GM21423 (cell line): Measurements from ENCODE around the gene ZNF566.

ENCODE experiments used
- ATAC-seq: cut with Tn5 transposase; IDR thresholded peaks from one replicate; pipeline ENCODE4 v1.9.1; 2021; ENCODE audit warnings: mild to moderate bottlenecking, moderate library complexity; ENCODE audit not compliant: unreplicated experiment

Gene ZNF566

DNA sequence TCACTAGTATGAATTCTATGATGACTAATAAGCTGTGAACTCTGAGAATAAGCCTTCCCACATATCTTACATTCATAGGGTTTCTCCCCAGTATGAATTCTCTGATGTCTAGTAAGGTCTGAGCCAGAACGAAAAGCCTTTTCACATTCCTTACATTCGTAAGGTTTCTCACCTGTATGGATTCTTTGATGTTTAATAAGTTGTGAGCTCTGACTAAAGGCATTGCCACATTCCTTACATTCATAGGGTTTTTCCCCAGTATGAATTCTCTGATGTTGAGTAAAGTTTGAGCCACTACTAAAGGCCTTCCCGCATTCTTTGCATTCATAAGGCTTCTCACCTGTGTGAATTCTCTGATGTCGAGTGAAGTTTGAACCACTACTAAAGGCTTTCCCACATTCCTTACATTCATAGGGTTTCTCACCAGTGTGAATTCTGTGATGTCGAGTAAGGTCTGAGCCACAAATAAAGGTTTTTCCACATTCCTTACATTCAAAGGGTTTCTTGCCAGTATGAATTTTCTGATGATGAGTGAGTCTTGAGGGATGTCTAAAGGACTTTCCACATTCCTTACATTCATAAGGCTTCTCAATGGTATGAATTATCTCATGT lies 40.2 kb downstream of the ZNF566 start:
- ATAC-seq: no peak

- ATAC-seq: no peak
Measured at GRCh38 chr19:36441339-36441738, 48.0 kb downstream of the ZNF566 start.

GRCh38 chr19:36436531-36436930 lies 52.8 kb downstream of the ZNF566 start:
- no peak for ATAC-seq

- no peak for ATAC-seq
Measured at GRCh38 chr19:36423925-36424324, 65.4 kb downstream of the ZNF566 start.

DNA sequence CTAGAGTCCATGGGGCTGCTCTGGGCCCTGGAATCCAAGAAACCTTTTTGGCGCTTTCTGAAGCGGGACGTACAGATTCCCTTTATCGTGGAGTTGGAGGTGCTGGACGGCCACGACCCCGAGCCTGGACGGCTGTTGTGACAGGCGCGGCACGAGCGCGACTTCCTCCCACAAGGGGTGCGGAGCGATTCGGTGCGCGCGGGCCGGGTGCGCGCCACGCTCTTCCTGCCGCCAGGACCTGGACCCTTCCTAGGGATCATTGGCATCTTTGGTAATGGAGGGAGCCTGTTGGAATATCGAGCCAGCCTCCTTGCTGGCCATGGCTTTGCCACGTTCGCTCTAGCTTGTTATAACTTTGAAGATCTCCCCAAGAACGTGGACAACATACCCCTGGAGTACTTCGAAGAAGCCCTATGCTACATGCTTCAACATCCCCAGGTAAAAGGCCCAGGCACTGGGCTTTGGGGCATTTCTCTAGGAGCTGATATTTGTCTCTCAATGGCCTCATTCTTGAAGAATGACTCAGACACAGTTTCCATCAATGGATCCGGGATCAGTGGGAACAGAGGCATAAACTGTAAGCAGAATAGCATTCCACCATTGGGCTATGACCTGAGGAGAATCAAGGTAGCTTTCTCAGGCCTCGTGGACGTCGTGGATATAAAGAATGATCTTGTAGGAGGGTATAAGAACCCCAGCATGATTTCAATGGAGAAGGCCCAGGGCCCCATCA lies 67.4 kb downstream of the ZNF566 start:
- ATAC-seq: no peak

GRCh38 chr19:36420961-36421748 lies 68.2 kb downstream of the ZNF566 start:
- no peak for ATAC-seq

DNA sequence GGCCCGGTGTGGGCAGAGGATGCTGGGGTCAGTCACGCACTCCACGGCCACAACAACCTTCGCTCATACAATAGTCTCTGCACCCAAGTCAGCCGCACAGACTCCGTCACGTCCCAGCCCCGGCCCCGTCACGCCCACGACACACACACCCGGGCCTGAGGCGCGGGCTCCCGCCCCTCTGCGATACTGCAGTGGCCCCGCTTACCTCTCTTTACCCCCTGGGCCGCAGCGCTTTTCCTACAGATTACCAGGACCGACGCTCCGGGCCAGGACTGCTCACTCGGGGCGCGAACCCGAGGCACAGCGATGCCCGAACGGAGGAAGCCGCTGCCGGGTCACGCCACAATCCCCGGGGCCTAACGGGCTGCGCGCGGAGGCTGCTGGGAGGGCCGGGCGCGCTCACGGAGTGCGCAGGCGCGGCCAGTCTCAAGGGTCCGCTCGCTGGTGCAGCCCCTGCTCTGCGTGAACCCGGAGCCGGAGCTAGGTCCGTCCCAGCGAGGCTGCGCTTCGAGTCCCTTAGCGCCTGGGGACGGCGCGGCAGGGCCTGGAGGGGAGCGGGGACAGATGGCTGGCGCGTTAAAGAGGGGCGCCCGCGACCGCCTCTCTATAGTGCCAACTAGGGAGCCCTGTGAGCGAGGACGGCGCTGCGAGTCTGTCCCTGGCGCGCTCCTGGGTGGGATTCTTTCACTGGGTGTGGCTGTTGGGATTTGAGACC lies 70.9 kb downstream of the ZNF566 start, which contains the start of gene ZFP82:
Gene ZFP82, minus strand, starts transcription at position 358 of the 715 bp plus-strand sequence. CDS start 8,855 bp downstream, outside the sequence.
- peak; percentile 86 for ATAC-seq

- no peak for ATAC-seq
Measured at GRCh38 chr19:36417752-36418286, 71.5 kb downstream of the ZNF566 start.

DNA sequence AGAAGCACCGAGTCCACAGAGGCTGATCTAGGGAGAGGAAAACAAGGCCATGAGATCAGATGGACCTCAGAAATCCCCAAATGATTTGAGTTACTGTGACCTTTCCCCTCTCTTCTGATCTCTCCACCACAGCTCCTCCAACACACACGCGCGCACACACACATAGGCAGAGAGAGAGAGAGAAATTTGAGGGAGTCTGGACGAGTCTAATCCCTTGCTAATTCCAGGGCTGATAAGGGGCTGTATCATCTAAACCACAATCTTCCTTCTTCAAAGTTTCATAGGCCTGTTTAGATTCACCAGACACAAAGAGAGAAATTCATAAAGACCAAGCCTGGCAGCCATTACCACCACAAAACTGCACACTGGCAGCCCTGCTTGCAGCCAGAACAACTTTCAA lies 79.5 kb downstream of the ZNF566 start:
- ATAC-seq: no peak

GRCh38 chr19:36408101-36408500 lies 81.3 kb downstream of the ZNF566 start:
- no peak for ATAC-seq

- ATAC-seq: no peak
Measured at GRCh38 chr19:36404498-36404897, 84.9 kb downstream of the ZNF566 start.

DNA sequence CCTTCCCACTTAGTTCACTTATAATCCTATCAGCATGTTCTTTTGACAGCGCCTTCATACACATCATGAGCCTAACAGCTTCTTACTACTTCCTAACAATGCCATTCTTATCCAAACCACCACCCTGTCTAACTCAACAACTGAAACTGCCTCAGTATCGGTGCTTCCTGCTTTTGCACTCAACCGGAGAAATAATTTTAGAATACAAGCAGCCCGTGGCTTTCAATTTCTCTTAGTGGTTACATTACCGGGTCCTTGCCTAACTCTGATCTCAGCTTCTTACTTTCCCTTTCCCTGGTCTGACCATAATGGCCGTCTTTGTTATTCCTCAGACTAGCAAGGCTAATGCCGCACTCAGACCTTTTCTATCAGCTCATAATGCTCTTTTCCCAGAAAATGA lies 87.9 kb downstream of the ZNF566 start:
- no peak for ATAC-seq

DNA sequence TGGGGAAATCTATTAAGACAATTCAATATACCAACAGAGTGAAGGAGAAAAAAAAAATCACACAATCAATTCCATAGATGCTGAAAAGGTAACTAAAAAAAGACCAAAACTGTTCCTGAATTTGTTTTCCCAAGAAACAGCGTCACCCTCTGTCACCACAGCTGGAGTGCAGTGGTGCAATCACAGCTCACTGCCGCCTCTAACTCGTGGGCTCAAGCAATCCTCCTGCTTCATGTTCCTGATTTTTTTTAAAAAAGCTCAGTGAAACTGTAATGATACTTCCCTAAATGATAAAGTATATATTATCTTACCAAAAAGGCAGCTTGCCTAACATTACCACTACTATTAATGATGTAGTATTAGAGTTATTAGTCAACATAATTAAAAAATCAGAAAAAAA lies 90.8 kb downstream of the ZNF566 start:
- no peak for ATAC-seq
